Trophoblast cell (in vitro differentiated cells and primary cell): ENCODE results near the gene MAGI1.

ENCODE experiments used
- DNase-seq, 2 donors: peaks; one replicate each; pipeline ENCODE4 v3.0.0-alpha.2; 2016
- H2AFZ ChIP-seq: 2 replicates; pipeline ENCODE4 v1.6.1; 2013; ENCODE audit warnings: low read length, moderate library complexity, mild to moderate bottlenecking; ENCODE audit not compliant: insufficient read depth, poor library complexity
- H2AK5ac ChIP-seq: 2 replicates; pipeline ENCODE4 v1.6.1; 2013; ENCODE audit warnings: mild to moderate bottlenecking, low read length
- H2BK120ac ChIP-seq: 2 replicates; pipeline ENCODE4 v1.6.1; 2013; ENCODE audit warnings: low read length, mild to moderate bottlenecking, moderate library complexity; ENCODE audit not compliant: insufficient read depth, poor library complexity
- H2BK12ac ChIP-seq: 2 replicates; pipeline ENCODE4 v1.6.1; 2013; ENCODE audit warnings: mild to moderate bottlenecking, low read length, moderate library complexity
- H2BK5ac ChIP-seq: 2 replicates; pipeline ENCODE4 v1.6.1; 2013; ENCODE audit warnings: low read length, low read depth, moderate library complexity, mild to moderate bottlenecking; ENCODE audit not compliant: poor library complexity
- H3K14ac ChIP-seq: 2 replicates; pipeline ENCODE4 v1.6.1; 2013; ENCODE audit warnings: mild to moderate bottlenecking, low read length
- H3K18ac ChIP-seq: 2 replicates; pipeline ENCODE4 v1.6.1; 2013; ENCODE audit warnings: mild to moderate bottlenecking, low read length
- H3K23ac ChIP-seq: 2 replicates; pipeline ENCODE4 v1.6.1; 2013; ENCODE audit warnings: low read length
- H3K27ac ChIP-seq: 2 replicates; pipeline ENCODE4 v1.5.1; 2013; ENCODE audit warnings: low read depth, mild to moderate bottlenecking, inconsistent platforms, low read length, moderate library complexity
- H3K27me3 ChIP-seq: 2 replicates; pipeline ENCODE4 v1.6.1; 2013; ENCODE audit warnings: inconsistent platforms, mild to moderate bottlenecking, low read length, moderate library complexity; ENCODE audit not compliant: insufficient read depth
- H3K36me3 ChIP-seq, 2 experiments: 1 replicate in 1 of 2; 2 replicates in 1 of 2; pipeline ENCODE4 v1.6.1; 2013; ENCODE audit warnings: low read length in 2 of 2, mild to moderate bottlenecking in 2 of 2, moderate library complexity in 1 of 2; ENCODE audit not compliant: insufficient read depth in 2 of 2, control insufficient read depth in 1 of 2
- H3K4ac ChIP-seq: 2 replicates; pipeline ENCODE4 v1.6.1; 2013; ENCODE audit warnings: low read depth, mild to moderate bottlenecking, low read length, moderate library complexity
- H3K4me1 ChIP-seq, 2 experiments: 1 replicate in 1 of 2; 2 replicates in 1 of 2; pipeline ENCODE4 v1.6.1; 2013; ENCODE audit warnings: low read length in 2 of 2, mild to moderate bottlenecking in 2 of 2, moderate library complexity in 1 of 2; ENCODE audit not compliant: insufficient read depth in 2 of 2, control insufficient read depth in 1 of 2
- H3K4me2 ChIP-seq: 2 replicates; pipeline ENCODE4 v1.6.1; 2013; ENCODE audit warnings: inconsistent platforms, mild to moderate bottlenecking, low read length, moderate library complexity
- H3K4me3 ChIP-seq: 2 replicates; pipeline ENCODE4 v1.5.1; 2013; ENCODE audit warnings: mild to moderate bottlenecking, low read depth, low read length, inconsistent platforms
- H3K79me1 ChIP-seq: one replicate; pipeline ENCODE4 v1.6.1; 2013; ENCODE audit warnings: low read length
- H3K79me2 ChIP-seq: 2 replicates; pipeline ENCODE4 v1.6.1; 2013; ENCODE audit warnings: low read length, mild to moderate bottlenecking; ENCODE audit not compliant: control insufficient read depth, insufficient read depth, poor library complexity
- H3K9ac ChIP-seq: 2 replicates; pipeline ENCODE4 v1.6.1; 2013; ENCODE audit warnings: mild to moderate bottlenecking, low read length
- H3K9me3 ChIP-seq: 2 replicates; pipeline ENCODE4 v1.6.1; 2013; ENCODE audit warnings: low read depth, mild to moderate bottlenecking, control low read depth, inconsistent platforms, low read length; ENCODE audit not compliant: insufficient read depth
- H4K12ac ChIP-seq: 2 replicates; pipeline ENCODE4 v1.6.1; 2013; ENCODE audit warnings: low read depth, mild to moderate bottlenecking, low read length, moderate library complexity
- H4K8ac ChIP-seq: 2 replicates; pipeline ENCODE4 v1.6.1; 2013; ENCODE audit warnings: low read depth, mild to moderate bottlenecking, low read length, moderate library complexity
- H4K91ac ChIP-seq: one replicate; pipeline ENCODE4 v1.6.1; 2013; ENCODE audit warnings: low read depth, mild to moderate bottlenecking, low read length, moderate library complexity
- WGBS: extraction: QIAGEN DNeasy Blood & Tissue Kit; methylation state at CpG from one replicate; pipeline ENCODE4 v1.1.7; 2013; ENCODE audit warnings: missing lambda C conversion rate; ENCODE audit not compliant: insufficient read length, insufficient coverage; ENCODE audit errors: extremely low coverage; 5-methylcytosine and 5-hydroxymethylcytosine counted together

MAGI1 gene

GRCh38 chr3:65739901-65740541 lies 298.7 kb downstream of the MAGI1 start:
- Histone ChIP-seq H3K14ac (no peak overlapping the region), H3K36me3 (no peaks in the 10 kb centered on the region), H2AFZ (no peak overlapping the region), H3K9ac (no peak overlapping the region), H3K23ac (no peak overlapping the region), H3K27me3 (no peaks in the 10 kb centered on the region), H4K91ac (no peak overlapping the region), H3K4ac (no peak overlapping the region), H3K4me3 (no peak overlapping the region), H3K9me3 (no peaks in the 10 kb centered on the region), H2BK12ac (no peak overlapping the region), H3K27ac (no peak overlapping the region), H3K4me2 (no peak overlapping the region), H2BK120ac (no peak overlapping the region), H2AK5ac (no peak overlapping the region), H3K4me1 (no peaks in the 10 kb centered on the region), H3K18ac (no peak overlapping the region), H2BK5ac (no peak overlapping the region), H4K12ac (no peak overlapping the region), H4K8ac (no peak overlapping the region), H3K79me2 (no peaks in the 10 kb centered on the region), H3K79me1 (no peaks in the 10 kb centered on the region)
- WGBS = no CpG with 5 or more reads among the region's 3 CpGs
- no peak for DNase-seq

GRCh38 chr3:65734792-65735191 lies 303.9 kb downstream of the MAGI1 start:
- no peak overlapping the region for H3K27ac ChIP-seq
- H3K79me1 ChIP-seq = no peaks in the 10 kb centered on the region
- no peak overlapping the region for H2BK12ac ChIP-seq
- H3K18ac ChIP-seq = no peak overlapping the region
- WGBS = 100% methylated on average over 1 of the region's 1 CpG
- H2AK5ac ChIP-seq = no peak overlapping the region
- H3K36me3 ChIP-seq = no peaks in the 10 kb centered on the region
- no peak overlapping the region for H3K4ac ChIP-seq
- H3K4me3 ChIP-seq = no peak overlapping the region
- no peaks in the 10 kb centered on the region for H3K9me3 ChIP-seq
- H2AFZ ChIP-seq = no peak overlapping the region
- no peak overlapping the region for H3K4me2 ChIP-seq
- no peak overlapping the region for H4K91ac ChIP-seq
- H3K9ac ChIP-seq = no peak overlapping the region
- H3K79me2 ChIP-seq = no peaks in the 10 kb centered on the region
- DNase-seq = no peak
- H3K14ac ChIP-seq = no peak overlapping the region
- H3K27me3 ChIP-seq = no peaks in the 10 kb centered on the region
- H2BK120ac ChIP-seq = no peak overlapping the region
- H3K23ac ChIP-seq = no peak overlapping the region
- H2BK5ac ChIP-seq = no peak overlapping the region
- H4K8ac ChIP-seq = no peak overlapping the region
- no peak overlapping the region for H4K12ac ChIP-seq
- H3K4me1 ChIP-seq = no peaks in the 10 kb centered on the region

GRCh38 chr3:65734382-65734781 lies 304.3 kb downstream of the MAGI1 start:
- Histone ChIP-seq H3K27ac (no peak overlapping the region), H3K27me3 (no peaks in the 10 kb centered on the region), H3K9me3 (no peaks in the 10 kb centered on the region)

GRCh38 chr3:65733459-65733858 lies 305.3 kb downstream of the MAGI1 start:
- H3K4me1 ChIP-seq = no peaks in the 10 kb centered on the region
- H2AK5ac ChIP-seq = no peak overlapping the region
- no peak for DNase-seq
- H3K4me3 ChIP-seq = no peak overlapping the region
- H3K79me1 ChIP-seq = no peaks in the 10 kb centered on the region
- H2BK120ac ChIP-seq = no peak overlapping the region
- H3K79me2 ChIP-seq = no peaks in the 10 kb centered on the region
- H3K27me3 ChIP-seq = no peaks in the 10 kb centered on the region
- H2BK12ac ChIP-seq = no peak overlapping the region
- no peak overlapping the region for H3K9ac ChIP-seq
- H3K14ac ChIP-seq = no peak overlapping the region
- H4K12ac ChIP-seq = no peak overlapping the region
- no peak overlapping the region for H3K4ac ChIP-seq
- H3K9me3 ChIP-seq = no peaks in the 10 kb centered on the region
- H2BK5ac ChIP-seq = no peak overlapping the region
- H2AFZ ChIP-seq = no peak overlapping the region
- WGBS = no CpG with 5 or more reads among the region's 1 CpG
- H4K91ac ChIP-seq = no peak overlapping the region
- H3K27ac ChIP-seq = no peak overlapping the region
- H3K36me3 ChIP-seq = no peaks in the 10 kb centered on the region
- H4K8ac ChIP-seq = no peak overlapping the region
- no peak overlapping the region for H3K18ac ChIP-seq
- no peak overlapping the region for H3K4me2 ChIP-seq
- H3K23ac ChIP-seq = no peak overlapping the region

More at GRCh38 chr3:65734382-65734781, 304.3 kb downstream of the MAGI1 start:
- no peak overlapping the region for H4K91ac ChIP-seq
- H3K4ac ChIP-seq = no peak overlapping the region
- H3K23ac ChIP-seq = no peak overlapping the region
- no peak overlapping the region for H2AK5ac ChIP-seq
- no peak for DNase-seq
- no peaks in the 10 kb centered on the region for H3K4me1 ChIP-seq
- WGBS = no CpG with 5 or more reads among the region's 3 CpGs
- no peak overlapping the region for H2AFZ ChIP-seq
- no peak overlapping the region for H2BK12ac ChIP-seq
- H3K4me3 ChIP-seq = no peak overlapping the region
- no peak overlapping the region for H3K9ac ChIP-seq
- no peak overlapping the region for H3K4me2 ChIP-seq
- H4K12ac ChIP-seq = no peak overlapping the region
- no peak overlapping the region for H2BK120ac ChIP-seq
- no peak overlapping the region for H4K8ac ChIP-seq
- H3K79me2 ChIP-seq = no peaks in the 10 kb centered on the region
- H3K14ac ChIP-seq = no peak overlapping the region
- no peaks in the 10 kb centered on the region for H3K36me3 ChIP-seq
- H2BK5ac ChIP-seq = no peak overlapping the region
- H3K18ac ChIP-seq = no peak overlapping the region
- no peaks in the 10 kb centered on the region for H3K79me1 ChIP-seq
